Keratinocyte (primary cell): ENCODE measurements around the gene MOV10L1. TPM values are rescaled to one million over a fixed set of nuclear protein-coding genes. Genes with fewer than 3 reads are reported as not detected.

Experiments
- DNase-seq: peaks from one replicate; pipeline ENCODE4 v3.0.0-alpha.2; 2011; ENCODE audit warnings: low read depth, missing footprints, low spot score
- FAIRE-seq: peaks from 2 replicates; lab custom pipeline; 2011; peaks lifted over from hg19 to GRCh38; lab: Jason Lieb, UNC
- H2AFZ ChIP-seq: 2 replicates; pipeline ENCODE4 v1.6.0; 2012; ENCODE audit warnings: low read length, control low read depth, inconsistent platforms; ENCODE audit not compliant: control insufficient read depth
- H3K27ac ChIP-seq: 2 replicates; pipeline ENCODE4 v1.5.1; 2011; ENCODE audit warnings: low read length; ENCODE audit not compliant: control insufficient read depth, insufficient read depth
- H3K27me3 ChIP-seq: 3 replicates; pipeline ENCODE4 v1.6.0; 2011; ENCODE audit warnings: low read length; ENCODE audit not compliant: control insufficient read depth, insufficient read depth; ENCODE audit errors: extremely low read depth
- H3K36me3 ChIP-seq, 2 experiments: 2 replicates in 1 of 2; 3 replicates in 1 of 2; pipeline ENCODE4 v1.5.1; 2011; ENCODE audit warnings: low read length in 2 of 2, mild to moderate bottlenecking in 1 of 2; ENCODE audit not compliant: control insufficient read depth in 2 of 2, insufficient read depth in 2 of 2; ENCODE audit errors: extremely low read depth in 1 of 2
- H3K4me1 ChIP-seq: 3 replicates; pipeline ENCODE4 v1.5.1; 2011; ENCODE audit warnings: low read length; ENCODE audit not compliant: control insufficient read depth, insufficient read depth; ENCODE audit errors: extremely low read depth
- H3K4me2 ChIP-seq: 3 replicates; pipeline ENCODE4 v1.6.0; 2011; ENCODE audit warnings: low read depth, low read length; ENCODE audit not compliant: control insufficient read depth, insufficient read depth; ENCODE audit errors: extremely low read depth
- H3K4me3 ChIP-seq, 3 experiments: fragments of 200-600 bp in 1 of 3; sonication (generic) in 1 of 3; 2 replicates in 2 of 3; 3 replicates in 1 of 3; pipeline ENCODE4 v1.5.1; 2011 to 2016; ENCODE audit warnings: low read length in 3 of 3, mild to moderate bottlenecking in 3 of 3, control low read depth in 2 of 3, inconsistent platforms in 1 of 3, low read depth in 1 of 3, mixed read lengths in 1 of 3, mixed run types in 1 of 3, moderate library complexity in 1 of 3; ENCODE audit not compliant: control insufficient read depth in 2 of 3, insufficient read depth in 2 of 3; ENCODE audit errors: extremely low read depth in 1 of 3
- H3K79me2 ChIP-seq: 2 replicates; pipeline ENCODE4 v1.6.0; 2012; ENCODE audit warnings: low read length; ENCODE audit not compliant: control insufficient read depth, insufficient read depth
- H3K9ac ChIP-seq: 3 replicates; pipeline ENCODE4 v1.6.0; 2011; ENCODE audit warnings: low read length; ENCODE audit not compliant: control insufficient read depth, insufficient read depth; ENCODE audit errors: extremely low read depth
- H3K9me1 ChIP-seq: 3 replicates; pipeline ENCODE4 v1.6.0; 2011; ENCODE audit warnings: low read length; ENCODE audit not compliant: control insufficient read depth, insufficient read depth; ENCODE audit errors: extremely low read depth
- H3K9me3 ChIP-seq: 2 replicates; pipeline ENCODE4 v1.5.1; 2012; ENCODE audit warnings: low read depth, low read length; ENCODE audit not compliant: control insufficient read depth
- H4K20me1 ChIP-seq: 3 replicates; pipeline ENCODE4 v1.6.0; 2011; ENCODE audit warnings: low read length; ENCODE audit not compliant: control insufficient read depth, insufficient read depth; ENCODE audit errors: extremely low read depth
- CTCF ChIP-seq, 3 experiments: IDR thresholded peaks in 1 of 3; conservative IDR thresholded peaks in 1 of 3; optimal IDR thresholded peaks in 1 of 3; 2 replicates in 2 of 3; 3 replicates in 1 of 3; pipeline versions ENCODE3 to v1.5.1; 2011; ENCODE audit warnings: low read length in 3 of 3, mild to moderate bottlenecking in 3 of 3, moderate library complexity in 2 of 3, control low read depth in 1 of 3, inconsistent platforms in 1 of 3; ENCODE audit not compliant: insufficient read depth in 2 of 3; ENCODE audit errors: extremely low read depth in 1 of 3
- EZH2 ChIP-seq: IDR thresholded peaks from one replicate; pipeline ENCODE4 v1.6.1; 2012; ENCODE audit warnings: inconsistent platforms, mild to moderate bottlenecking, low read length, moderate library complexity
- dilution Hi-C: fragments of 300-500 bp; cut with MboI; formaldehyde crosslinking; loops from one replicate; pipeline ENCODE4 v1.7.0; 2020; ENCODE audit warnings: low sequenced_read_pairs; ENCODE audit not compliant: extremely low pct_ligation_motif_present
- polyA plus RNA-seq, 5 experiments: library from polyadenylated mRNA; depleted of rRNA in 3 of 5; stranded (reverse) in 3 of 5; stranded (forward) in 1 of 5; unstranded in 1 of 5; fragments of >200 nt; gene quantifications; 1 replicate in 1 of 5; 2 replicates in 3 of 5; 3 replicates in 1 of 5; pipeline versions ENCODE4 v1.2.1 to v1.2.3, GENCODE V29; 2011 to 2012; ENCODE audit warnings: missing spikeins in 2 of 5, low read depth in 1 of 5, low replicate concordance in 1 of 5

MOV10L1 gene
- polyA plus RNA-seq, 1 donor (not counting 4 experiments of a cell fraction or from before 2014, with no cell fraction given) = not detected

DNA sequence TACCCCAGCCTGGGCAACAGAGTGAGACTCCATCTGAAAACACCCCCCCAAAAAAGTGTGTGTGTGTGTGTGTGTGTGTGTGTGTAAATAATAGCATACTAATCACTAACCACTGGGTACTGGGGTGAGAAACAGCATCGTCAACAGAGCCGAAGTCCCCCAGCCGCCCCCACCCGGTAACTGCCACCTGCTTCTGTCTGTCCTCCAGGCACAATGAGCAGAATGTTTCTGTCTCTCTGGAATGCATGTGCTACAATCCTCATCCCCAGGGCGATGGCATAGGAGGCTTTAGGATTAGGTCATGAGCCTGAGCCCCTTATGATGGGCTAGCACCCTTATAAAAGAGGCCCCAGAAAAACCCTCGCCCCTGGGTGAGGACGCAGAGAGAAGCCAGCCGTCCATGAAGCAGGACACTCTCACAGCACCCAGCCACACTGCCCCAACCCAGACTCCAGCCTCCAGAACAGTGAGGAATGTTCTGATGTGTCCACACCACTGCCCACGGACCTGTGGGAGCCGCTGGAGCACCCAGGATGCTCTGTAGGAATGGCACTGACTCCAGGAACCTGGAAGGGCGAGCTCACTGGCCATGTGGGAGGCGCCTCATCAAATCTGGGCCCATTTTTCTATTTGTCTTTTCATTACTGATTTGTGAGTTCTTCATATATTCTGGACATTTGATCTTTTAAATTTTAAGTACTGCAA, 41.6 kb upstream of the MOV10L1 start:
- no peaks in the 10 kb centered on the region for H3K27me3 ChIP-seq
- no peak overlapping the region for H2AFZ ChIP-seq
- TF ChIP-seq EZH2 (no peak), CTCF (optimal IDR thresholded peaks at IDR 0.05 in 1 of 3, IDR thresholded peaks at IDR 0.05 in 1 of 3, conservative IDR thresholded peaks at IDR 0.05 in 1 of 3; ENCODE audit: extremely low read depth in 1 of 3, insufficient read depth in 2 of 3, low read length in 3 of 3) (no peak)
- no peaks in the 10 kb centered on the region for H3K4me1 ChIP-seq
- H3K9ac ChIP-seq = no peak overlapping the region
- no peak overlapping the region for H3K4me2 ChIP-seq
- H3K27ac ChIP-seq = no peak overlapping the region
- H3K79me2 ChIP-seq = no peaks in the 10 kb centered on the region
- H3K9me1 ChIP-seq = no peaks in the 10 kb centered on the region
- H3K36me3 ChIP-seq = no peaks in the 10 kb centered on the region
- H3K4me3 ChIP-seq = no peak overlapping the region
- H4K20me1 ChIP-seq = no peaks in the 10 kb centered on the region
- no peaks in the 10 kb centered on the region for H3K9me3 ChIP-seq
- DNase-seq (no peak), FAIRE-seq (no peak)
- dilution Hi-C loops = no loop called here

GRCh38 chr22:50048836-50049235, 41.0 kb upstream of the MOV10L1 start:
- Histone ChIP-seq H3K9ac (no peak overlapping the region), H2AFZ (no peak overlapping the region), H3K4me1 (no peaks in the 10 kb centered on the region), H3K9me3 (no peaks in the 10 kb centered on the region), H3K4me3 (no peak overlapping the region), H4K20me1 (no peaks in the 10 kb centered on the region), H3K27me3 (peaks cover 4% of the 10 kb centered on the region), H3K27ac (no peak overlapping the region), H3K4me2 (no peak overlapping the region), H3K79me2 (no peaks in the 10 kb centered on the region), H3K36me3 (no peaks in the 10 kb centered on the region), H3K9me1 (no peaks in the 10 kb centered on the region)
- FAIRE-seq (no peak), DNase-seq (no peak)
- no peak for TF ChIP-seq EZH2
- TF ChIP-seq CTCF (optimal IDR thresholded peaks at IDR 0.05 in 1 of 3, IDR thresholded peaks at IDR 0.05 in 1 of 3, conservative IDR thresholded peaks at IDR 0.05 in 1 of 3; ENCODE audit: extremely low read depth in 1 of 3, insufficient read depth in 2 of 3, low read length in 3 of 3) = no peak
- dilution Hi-C loops = no loop called here
